Large intestine (tissue), 12 donors: ENCODE results near the gene ALDH7A1. TPM values are rescaled to one million over a fixed set of nuclear protein-coding genes. Genes with fewer than 3 reads are reported as not detected.

Experiments used
- DNase-seq, 2 donors: peaks; one replicate each; pipeline versions ENCODE4 v3.0.0 to v3.0.0-alpha.2; 2013
- H3K27ac ChIP-seq: one replicate; pipeline ENCODE4 v1.5.1; 2013; ENCODE audit warnings: low read length
- H3K27me3 ChIP-seq: 2 replicates; pipeline ENCODE4 v1.6.1; 2013; ENCODE audit warnings: low read length; ENCODE audit not compliant: control insufficient read depth, insufficient read depth
- H3K36me3 ChIP-seq: 2 replicates; pipeline ENCODE4 v1.6.1; 2013; ENCODE audit warnings: low read length; ENCODE audit not compliant: control insufficient read depth, insufficient read depth
- H3K4me1 ChIP-seq: one replicate; pipeline ENCODE4 v1.6.1; 2013; ENCODE audit warnings: low read length; ENCODE audit not compliant: control insufficient read depth, insufficient read depth
- H3K4me3 ChIP-seq: one replicate; pipeline ENCODE4 v1.5.1; 2013; ENCODE audit warnings: low read length
- H3K9me3 ChIP-seq: one replicate; pipeline ENCODE4 v1.6.1; 2013; ENCODE audit warnings: mild to moderate bottlenecking, low read depth, low read length, moderate library complexity; ENCODE audit not compliant: control insufficient read depth
- WGBS: methylation state at CpG from one replicate; pipeline ENCODE4 v1.1.5; 2013; ENCODE audit warnings: low lambda C conversion rate; ENCODE audit not compliant: insufficient coverage; 5-methylcytosine and 5-hydroxymethylcytosine counted together
- long read RNA-seq, 11 donors: transcript quantifications; one replicate each; lab custom pipeline, GENCODE V29; 2026
- polyA plus RNA-seq: library from polyadenylated mRNA; unstranded; fragments of 120-200 nt; gene quantifications from one replicate; pipeline ENCODE4 v1.2.1, GENCODE V29; 2013

The ALDH7A1 gene
- polyA plus RNA-seq = 66.4 TPM
- long read RNA-seq, donor 1, full-length matches to known transcripts = 10 of 15 reads
- long read RNA-seq, donor 1, partial matches to known transcripts = 5 of 15 reads
- long read RNA-seq, donor 1, other reads (novel, unspliced or antisense) = 0 of 15 reads
- long read RNA-seq, donor 2, full-length matches to known transcripts = 19 of 25 reads
- long read RNA-seq, donor 2, partial matches to known transcripts = 6 of 25 reads
- long read RNA-seq, donor 2, other reads (novel, unspliced or antisense) = 0 of 25 reads
- long read RNA-seq, donor 3, full-length matches to known transcripts = 19 of 34 reads
- long read RNA-seq, donor 3, partial matches to known transcripts = 15 of 34 reads
- long read RNA-seq, donor 3, other reads (novel, unspliced or antisense) = 0 of 34 reads
- long read RNA-seq, donor 4, full-length matches to known transcripts = 3 of 3 reads
- long read RNA-seq, donor 4, partial matches to known transcripts = 0 of 3 reads
- long read RNA-seq, donor 4, other reads (novel, unspliced or antisense) = 0 of 3 reads
- long read RNA-seq, donor 5, full-length matches to known transcripts = 14 of 14 reads
- long read RNA-seq, donor 5, partial matches to known transcripts = 0 of 14 reads
- long read RNA-seq, donor 5, other reads (novel, unspliced or antisense) = 0 of 14 reads
- long read RNA-seq, donor 6, full-length matches to known transcripts = 12 of 21 reads
- long read RNA-seq, donor 6, partial matches to known transcripts = 9 of 21 reads
- long read RNA-seq, donor 6, other reads (novel, unspliced or antisense) = 0 of 21 reads
- long read RNA-seq, donor 7, full-length matches to known transcripts = 6 of 14 reads
- long read RNA-seq, donor 7, partial matches to known transcripts = 8 of 14 reads
- long read RNA-seq, donor 7, other reads (novel, unspliced or antisense) = 0 of 14 reads
- long read RNA-seq, donor 8, full-length matches to known transcripts = 22 of 34 reads
- long read RNA-seq, donor 8, partial matches to known transcripts = 12 of 34 reads
- long read RNA-seq, donor 8, other reads (novel, unspliced or antisense) = 0 of 34 reads
- long read RNA-seq, donor 9, full-length matches to known transcripts = 20 of 31 reads
- long read RNA-seq, donor 9, partial matches to known transcripts = 11 of 31 reads
- long read RNA-seq, donor 9, other reads (novel, unspliced or antisense) = 0 of 31 reads
- long read RNA-seq, donor 10, full-length matches to known transcripts = 15 of 23 reads
- long read RNA-seq, donor 10, partial matches to known transcripts = 8 of 23 reads
- long read RNA-seq, donor 10, other reads (novel, unspliced or antisense) = 0 of 23 reads
- long read RNA-seq, donor 11, full-length matches to known transcripts = 13 of 18 reads
- long read RNA-seq, donor 11, partial matches to known transcripts = 5 of 18 reads
- long read RNA-seq, donor 11, other reads (novel, unspliced or antisense) = 0 of 18 reads

GRCh38 chr5:126594748-126595485, at the start of gene ALDH7A1:
TSS of gene ALDH7A1 (minus strand) at chr5:126595219. CDS start at chr5:126595198, 21 bp downstream.
- Histone ChIP-seq H3K4me3 (peak within 1 kb of the TSS; percentile 60), H3K27me3 (no peaks in the 10 kb centered on the region), H3K36me3 (peaks cover 19% of the 10 kb centered on the region), H3K9me3 (peaks cover 2% of the 10 kb centered on the region), H3K27ac (peak within 1 kb of the TSS; percentile 72), H3K4me1 (peaks cover 9% of the 10 kb centered on the region)
- DNase-seq = peak; percentile 93 to 97
- WGBS = no CpG with 5 or more reads among the region's 44 CpGs

- Histone ChIP-seq H3K36me3 (no peaks in the 10 kb centered on the region), H3K27ac (no peak overlapping the region), H3K9me3 (peaks cover 3% of the 10 kb centered on the region), H3K27me3 (no peaks in the 10 kb centered on the region), H3K4me3 (no peak overlapping the region), H3K4me1 (no peaks in the 10 kb centered on the region)
- no peak for DNase-seq
- WGBS = no CpG with 5 or more reads among the region's 5 CpGs
Observed at GRCh38 chr5:126641387-126641786, 46.4 kb upstream of the ALDH7A1 start.

GRCh38 chr5:126640866-126641265, 45.8 kb upstream of the ALDH7A1 start:
- H3K36me3 ChIP-seq = no peaks in the 10 kb centered on the region
- no peak for DNase-seq
- H3K27ac ChIP-seq = no peak overlapping the region
- WGBS = no CpG with 5 or more reads among the region's 1 CpG
- H3K4me1 ChIP-seq = no peaks in the 10 kb centered on the region
- H3K4me3 ChIP-seq = no peak overlapping the region
- peaks cover 3% of the 10 kb centered on the region for H3K9me3 ChIP-seq
- H3K27me3 ChIP-seq = no peaks in the 10 kb centered on the region

- Histone ChIP-seq H3K4me1 (no peaks in the 10 kb centered on the region), H3K27me3 (no peaks in the 10 kb centered on the region), H3K9me3 (no peaks in the 10 kb centered on the region), H3K36me3 (no peaks in the 10 kb centered on the region), H3K4me3 (no peak overlapping the region), H3K27ac (no peak overlapping the region)
- no peak for DNase-seq
- WGBS = no CpG with 5 or more reads among the region's 1 CpG
Observed at GRCh38 chr5:126636956-126637355, 41.9 kb upstream of the ALDH7A1 start.

GRCh38 chr5:126635585-126635984, 40.6 kb upstream of the ALDH7A1 start:
- Histone ChIP-seq H3K9me3 (no peaks in the 10 kb centered on the region), H3K4me3 (no peak overlapping the region), H3K4me1 (no peaks in the 10 kb centered on the region), H3K27ac (no peak overlapping the region), H3K36me3 (no peaks in the 10 kb centered on the region), H3K27me3 (no peaks in the 10 kb centered on the region)
- no CpG with 5 or more reads among the region's 3 CpGs for WGBS
- no peak for DNase-seq

GRCh38 chr5:126633552-126633951, 38.5 kb upstream of the ALDH7A1 start:
- Histone ChIP-seq H3K9me3 (no peaks in the 10 kb centered on the region), H3K27ac (no peak overlapping the region), H3K36me3 (no peaks in the 10 kb centered on the region), H3K4me3 (no peak overlapping the region), H3K27me3 (no peaks in the 10 kb centered on the region), H3K4me1 (no peaks in the 10 kb centered on the region)
- no CpG with 5 or more reads among the region's 4 CpGs for WGBS
- DNase-seq = no peak

GRCh38 chr5:126631920-126632319, 36.9 kb upstream of the ALDH7A1 start:
- no peak for DNase-seq
- no peaks in the 10 kb centered on the region for H3K9me3 ChIP-seq
- H3K4me1 ChIP-seq = no peaks in the 10 kb centered on the region
- H3K4me3 ChIP-seq = no peak overlapping the region
- H3K27me3 ChIP-seq = no peaks in the 10 kb centered on the region
- no CpG with 5 or more reads among the region's 3 CpGs for WGBS
- no peak overlapping the region for H3K27ac ChIP-seq
- H3K36me3 ChIP-seq = no peaks in the 10 kb centered on the region

- H3K4me1 ChIP-seq = no peaks in the 10 kb centered on the region
- H3K27me3 ChIP-seq = no peaks in the 10 kb centered on the region
- H3K9me3 ChIP-seq = no peaks in the 10 kb centered on the region
- no peak for DNase-seq
- no CpG with 5 or more reads among the region's 11 CpGs for WGBS
- no peak overlapping the region for H3K27ac ChIP-seq
- H3K36me3 ChIP-seq = peaks cover 16% of the 10 kb centered on the region
- H3K4me3 ChIP-seq = no peak overlapping the region
Observed at GRCh38 chr5:126628102-126628501, 33.1 kb upstream of the ALDH7A1 start.

- H3K4me1 ChIP-seq = no peaks in the 10 kb centered on the region
- no peak overlapping the region for H3K4me3 ChIP-seq
- DNase-seq = no peak
- 93% methylated on average over 3 of the region's 4 CpGs for WGBS
- no peak overlapping the region for H3K27ac ChIP-seq
- H3K36me3 ChIP-seq = peaks cover 32% of the 10 kb centered on the region
- H3K9me3 ChIP-seq = no peaks in the 10 kb centered on the region
- no peaks in the 10 kb centered on the region for H3K27me3 ChIP-seq
Observed at GRCh38 chr5:126624534-126624933, 29.5 kb upstream of the ALDH7A1 start.
